GM21390 (cell line): Measurements from ENCODE around the gene PIP5K1B.
A peak's percentile ranks its signal among the peaks of the same experiment; 100 is the strongest.
"Not testable (repeated sequence)": the region's sequence is repeated elsewhere in the genome, so short reads cannot be mapped to it uniquely, and the experiment has no call there.

Source experiments
- ATAC-seq: cut with Tn5 transposase; IDR thresholded peaks from one replicate; pipeline ENCODE4 v1.9.1; 2021; ENCODE audit not compliant: unreplicated experiment

The PIP5K1B gene

GRCh38 chr9:68704814-68705530 lies at the start of gene PIP5K1B:
Gene PIP5K1B, plus strand, starts transcription at chr9:68705240. Its CDS starts 117,375 bp downstream, at chr9:68822615.
- ATAC-seq: peak; percentile 72

GRCh38 chr9:68664036-68664435 lies 41.0 kb upstream of the PIP5K1B start:
- ATAC-seq: no peak

- ATAC-seq: no peak
These were observed 36.9 kb upstream of the PIP5K1B start for GRCh38 chr9:68668127-68668526.

- ATAC-seq: no peak
These were observed 35.8 kb upstream of the PIP5K1B start for GRCh38 chr9:68669218-68669617.

- no peak for ATAC-seq
These were observed 32.8 kb upstream of the PIP5K1B start for GRCh38 chr9:68672215-68672614.

GRCh38 chr9:68672625-68673024 lies 32.4 kb upstream of the PIP5K1B start:
- ATAC-seq: no peak

- ATAC-seq: no peak
These were observed 26.6 kb upstream of the PIP5K1B start for GRCh38 chr9:68678430-68678829.

- no peak for ATAC-seq
These were observed 21.6 kb upstream of the PIP5K1B start for GRCh38 chr9:68683433-68683832.

- no peak for ATAC-seq
These were observed 19.8 kb upstream of the PIP5K1B start for GRCh38 chr9:68685213-68685612.

GRCh38 chr9:68685770-68686169 lies 19.3 kb upstream of the PIP5K1B start:
- ATAC-seq: peak; percentile 90

GRCh38 chr9:68690088-68690487 lies 15.0 kb upstream of the PIP5K1B start:
- no peak for ATAC-seq

GRCh38 chr9:68692519-68692918 lies 12.5 kb upstream of the PIP5K1B start:
- no peak for ATAC-seq

- ATAC-seq: no peak
These were observed 10.9 kb upstream of the PIP5K1B start for GRCh38 chr9:68694125-68694524.

- ATAC-seq: no peak
These were observed 7.2 kb upstream of the PIP5K1B start for GRCh38 chr9:68697851-68698250.

- ATAC-seq: no peak
These were observed 6.0 kb upstream of the PIP5K1B start for GRCh38 chr9:68698943-68699509.

GRCh38 chr9:68699625-68700024 lies 5.4 kb upstream of the PIP5K1B start:
- ATAC-seq: not testable (repeated sequence)

- no peak for ATAC-seq
These were observed 2.5 kb upstream of the PIP5K1B start for GRCh38 chr9:68702493-68702892.

GRCh38 chr9:68703672-68704071 lies 1.4 kb upstream of the PIP5K1B start:
- ATAC-seq: no peak

- no peak for ATAC-seq
These were observed 584 bp upstream of the PIP5K1B start for GRCh38 chr9:68704498-68704813.

GRCh38 chr9:68705531-68706362 lies 707 bp downstream of the PIP5K1B start:
- ATAC-seq: peak; percentile 5

- ATAC-seq: peak; percentile 33
These were observed 1.5 kb downstream of the PIP5K1B start for GRCh38 chr9:68706363-68707201.
